Activated CD4-positive, alpha-beta T cell treated with anti-CD3 and anti-CD28 coated beads, Interleukin-2, Interleukin-6, amounts not matched to agents 100 ng/mL and 50 ng/mL, durations not matched to agents 16 hours and 8 hours (primary cell): ENCODE data around the gene USP14.
"Not testable (repeated sequence)": the region's sequence is repeated elsewhere in the genome, so short reads cannot be mapped to it uniquely, and the experiment has no call there.

ENCODE experiments used
- DNase-seq: peaks from one replicate; pipeline ENCODE4 v3.0.0-alpha.2; 2020

The USP14 gene

GRCh38 chr18:158128-159036, at the start of gene USP14:
Gene USP14, plus strand, starts transcription at chr18:158557. Its CDS starts 142 bp downstream, at chr18:158699.
- DNase-seq, result peak; percentile 98

DNA sequence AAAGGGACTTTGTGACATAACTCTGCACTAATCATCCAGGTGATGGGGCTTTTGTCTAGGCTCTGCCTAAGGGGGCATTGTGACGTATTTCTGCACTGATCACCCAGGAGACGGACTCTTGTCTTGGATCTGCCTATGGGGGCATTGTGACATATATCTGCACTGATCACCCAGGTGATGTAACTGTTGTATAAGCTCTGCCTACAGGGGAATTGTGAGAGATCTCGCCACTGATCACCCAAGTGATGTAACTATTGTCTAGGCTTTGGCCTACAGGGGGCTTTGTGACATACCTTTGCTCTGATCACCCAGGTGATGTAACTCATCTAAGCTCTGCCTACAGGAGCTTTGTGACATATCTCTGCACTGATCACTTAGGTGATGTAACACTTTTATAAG, 49.7 kb upstream of the USP14 start:
- not testable (repeated sequence) for DNase-seq

GRCh38 chr18:109130-109921, 49.0 kb upstream of the USP14 start:
- peak; percentile 70 for DNase-seq

DNA sequence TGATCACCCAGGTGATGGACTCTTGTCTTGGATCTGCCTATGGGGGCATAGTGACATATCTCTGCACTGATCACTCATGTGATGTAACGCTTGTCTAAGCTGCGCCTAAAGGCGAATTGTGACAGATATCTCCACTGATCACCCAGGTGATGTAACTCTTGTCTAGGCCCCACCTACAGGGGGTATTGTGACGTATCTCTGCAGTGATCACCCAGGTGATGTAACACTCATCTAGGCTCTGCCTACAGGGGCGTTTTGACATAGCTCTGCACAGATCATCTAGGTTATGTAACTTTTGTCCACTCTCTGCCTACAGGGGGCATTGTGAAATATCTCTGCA, 48.5 kb upstream of the USP14 start:
- DNase-seq, result peak; percentile 30

DNA sequence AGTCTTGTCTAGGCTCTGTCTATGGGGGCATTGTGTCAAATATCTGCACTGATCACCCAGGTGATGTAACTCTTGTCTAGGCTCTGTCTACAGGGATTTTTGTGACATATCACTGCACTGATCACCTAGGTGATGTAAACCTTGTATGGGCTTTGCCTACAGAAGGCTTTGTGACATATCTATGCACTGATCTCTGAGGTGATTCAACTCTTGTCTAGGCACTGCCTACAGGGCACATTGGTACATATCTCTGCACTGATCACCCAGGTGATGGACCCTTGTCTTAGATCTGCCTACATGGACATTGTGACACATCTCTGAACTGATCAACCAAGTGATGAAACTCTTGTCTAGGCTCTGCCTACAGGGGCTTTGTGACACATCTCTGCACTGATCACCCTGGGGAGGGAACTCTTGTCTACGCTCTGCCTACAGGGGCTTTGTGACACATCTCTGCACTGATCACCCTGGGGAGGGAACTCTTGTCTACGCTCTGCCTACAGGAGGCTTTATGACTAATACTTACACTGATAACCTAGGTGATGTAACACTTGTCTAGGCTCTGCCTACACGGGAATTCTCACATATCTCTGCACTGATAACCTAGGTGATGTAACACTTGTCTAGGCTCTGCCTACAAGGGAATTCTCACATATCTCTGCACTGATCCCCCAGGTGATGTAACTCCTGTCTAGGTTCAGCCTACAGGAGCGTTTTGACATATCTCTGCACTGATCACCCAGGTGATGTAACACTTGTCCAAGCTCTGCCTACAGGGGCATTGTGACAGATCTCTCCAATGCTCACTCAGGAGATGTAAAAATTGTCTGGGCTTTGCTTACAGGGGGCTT, 47.8 kb upstream of the USP14 start:
- peak; percentile 54 for DNase-seq

GRCh38 chr18:111306-112014, 46.9 kb upstream of the USP14 start:
- DNase-seq, result peak; percentile 71

DNA sequence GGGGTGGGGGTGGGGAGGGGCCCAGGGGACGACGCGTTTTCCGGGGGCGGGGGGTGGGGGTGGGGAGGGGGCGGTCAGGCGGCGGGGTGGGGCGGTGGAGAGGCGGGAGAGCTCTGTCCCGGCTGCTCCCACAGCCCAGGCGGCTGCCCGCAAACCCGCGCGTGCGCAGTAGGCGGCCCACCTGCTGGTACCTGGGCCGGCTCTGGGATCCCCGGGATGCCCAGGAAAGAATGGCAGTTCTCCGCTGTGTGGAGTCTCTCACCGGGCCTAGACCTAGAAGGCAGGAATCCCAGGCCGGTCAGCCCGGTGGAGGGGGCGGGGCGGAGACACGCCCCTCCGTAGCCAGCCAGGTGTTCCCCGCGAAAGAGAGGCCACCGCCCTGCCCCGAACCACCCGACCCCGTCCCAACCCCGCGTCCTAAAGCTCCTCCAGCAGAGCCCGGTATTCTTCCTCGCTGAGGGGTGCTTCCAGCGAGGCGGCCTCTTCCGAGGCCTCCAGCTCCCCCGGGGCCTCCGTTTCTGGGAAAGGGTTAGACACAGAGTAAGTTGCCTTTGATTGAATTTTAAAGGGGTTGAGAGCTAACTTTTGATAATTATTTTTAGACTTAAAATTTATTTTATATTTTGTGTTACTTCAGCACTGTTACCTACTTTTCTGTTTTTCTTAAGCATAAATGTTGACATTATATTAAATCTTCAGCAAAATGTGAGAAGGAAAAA, 46.2 kb upstream of the USP14 start:
- peak; percentile 28 for DNase-seq

DNA sequence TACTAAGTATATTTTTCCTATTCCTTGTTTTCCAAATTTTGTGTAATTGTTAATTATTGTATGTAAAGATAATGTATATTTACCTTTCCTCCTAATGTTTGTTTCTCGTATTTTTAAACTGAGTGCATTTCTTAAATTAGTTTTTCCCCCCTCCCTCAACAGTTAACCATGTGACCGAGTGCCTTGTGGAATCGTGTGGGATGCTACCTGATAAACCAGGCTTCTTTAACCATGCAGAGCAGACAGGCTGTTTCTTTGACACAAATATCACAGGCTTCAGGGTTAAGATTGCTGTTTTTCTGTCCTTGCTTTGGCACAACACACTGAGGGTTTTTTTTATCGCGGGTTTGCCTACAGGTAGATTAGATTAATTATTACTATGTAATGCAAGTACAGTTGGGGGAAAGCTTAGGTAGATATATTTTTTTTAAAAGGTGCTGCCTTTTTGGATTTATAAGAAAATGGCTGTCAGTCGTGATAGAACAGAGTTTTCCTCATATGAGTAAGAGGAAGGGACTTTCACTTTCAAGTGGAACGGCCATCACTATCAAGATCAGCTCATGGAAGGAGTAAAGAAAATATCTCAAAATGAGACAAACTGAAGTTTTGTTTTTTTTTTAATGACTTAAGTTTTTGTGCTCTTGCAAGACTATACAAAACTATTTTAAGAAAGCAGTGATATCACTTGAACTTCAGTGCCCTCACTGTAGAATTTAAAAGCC, 37.7 kb upstream of the USP14 start:
- DNase-seq, result peak; percentile 35

GRCh38 chr18:135045-135444, 23.3 kb upstream of the USP14 start:
- DNase-seq, result no peak

- DNase-seq, result peak; percentile 25
Observed at GRCh38 chr18:136433-136832, 21.9 kb upstream of the USP14 start.

DNA sequence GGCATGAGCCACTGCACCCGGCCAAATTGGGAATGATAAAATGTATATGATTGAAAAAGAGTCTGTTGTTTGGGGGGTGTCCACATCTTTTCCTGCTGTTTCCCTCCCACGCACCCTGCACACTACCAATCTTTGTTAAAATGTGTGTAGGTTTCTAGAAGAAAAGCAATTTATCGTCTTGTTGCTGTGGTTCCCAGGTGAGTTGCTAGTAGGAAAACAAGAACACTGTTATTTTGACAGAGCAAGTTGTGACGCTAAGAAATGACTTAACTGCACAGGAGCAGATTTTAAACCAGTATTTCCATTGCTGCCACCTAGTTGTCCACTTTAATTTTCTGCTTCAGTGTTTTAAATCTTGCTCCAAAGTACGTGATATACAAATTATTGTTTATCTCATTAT, 21.0 kb upstream of the USP14 start:
- DNase-seq, result no peak

- DNase-seq, result no peak
Observed at GRCh38 chr18:140670-141266, 17.6 kb upstream of the USP14 start.

- not testable (repeated sequence) for DNase-seq
Observed at GRCh38 chr18:142624-143296, 15.6 kb upstream of the USP14 start.

DNA sequence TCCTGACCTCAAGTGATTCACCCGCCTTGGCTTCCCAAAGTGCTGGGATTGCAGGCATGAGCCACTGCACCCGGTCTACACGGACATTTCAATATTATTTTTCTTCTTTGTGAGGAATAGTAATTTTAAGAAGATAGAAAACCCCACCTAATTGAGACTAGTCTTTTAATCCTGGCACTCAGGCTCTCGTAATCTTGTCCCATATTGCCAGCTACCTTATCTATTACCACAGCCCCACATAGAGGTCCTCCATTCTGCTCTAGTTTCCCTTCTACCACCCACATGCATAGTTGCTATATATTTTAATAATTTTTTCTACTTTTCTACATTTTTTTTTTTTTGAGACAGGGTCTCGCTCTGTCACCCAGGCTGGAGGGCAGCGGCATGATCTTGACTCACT, 9.5 kb upstream of the USP14 start:
- DNase-seq, result no peak

DNA sequence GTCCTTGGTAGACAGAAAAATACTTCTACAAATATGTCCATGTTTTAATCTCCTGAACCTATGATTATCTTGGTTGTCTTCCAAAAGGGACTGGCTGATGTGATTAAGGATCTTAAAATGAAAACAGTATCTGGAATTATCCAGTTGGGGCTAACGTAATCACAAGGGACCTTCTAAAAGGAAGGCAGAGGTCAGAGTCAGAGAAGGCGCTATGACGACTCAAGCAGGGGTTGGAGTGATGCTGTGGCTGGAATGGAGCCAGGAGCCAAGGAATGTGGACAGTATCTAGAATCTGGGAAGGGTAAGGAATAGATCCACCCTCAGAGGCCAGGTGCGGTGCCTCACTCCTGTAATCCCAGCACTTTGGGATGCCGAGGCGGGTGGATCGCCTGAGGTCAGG, 4.2 kb upstream of the USP14 start:
- no peak for DNase-seq

- no peak for DNase-seq
Observed at GRCh38 chr18:155688-156087, 2.7 kb upstream of the USP14 start.

DNA sequence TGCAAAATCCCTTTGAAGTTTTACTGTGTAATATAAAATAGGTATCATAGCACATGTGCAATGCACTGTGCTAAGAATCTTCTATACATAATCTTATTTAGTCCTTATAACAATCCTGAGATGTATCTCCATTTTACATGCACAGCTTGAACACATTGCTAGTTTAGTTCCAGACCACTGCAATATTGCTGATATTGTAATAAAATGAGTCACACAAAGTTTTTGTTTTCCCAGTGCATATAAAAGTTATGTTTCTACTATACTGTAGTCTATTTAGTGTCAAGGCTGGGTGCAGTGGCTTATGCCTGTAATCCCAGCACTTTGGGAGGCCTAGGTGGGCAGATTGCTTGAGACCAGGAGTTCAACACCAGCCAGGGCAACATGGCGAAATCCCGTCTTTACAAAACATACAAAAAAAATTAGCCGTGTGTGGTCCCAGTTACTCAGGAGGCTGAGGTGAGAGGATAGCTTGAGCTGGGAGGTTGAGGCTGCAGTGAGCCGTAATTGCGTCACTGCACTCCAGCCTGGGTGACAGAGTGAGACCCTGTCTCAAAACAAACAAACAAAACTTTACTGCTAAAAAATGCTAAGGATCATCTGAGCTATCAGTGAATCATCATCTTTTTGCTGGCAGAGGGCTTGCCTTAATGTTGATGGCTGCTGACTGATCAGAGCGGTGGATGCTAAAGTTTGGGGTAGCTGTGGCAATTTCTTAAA, 1.7 kb upstream of the USP14 start:
- no peak for DNase-seq

GRCh38 chr18:159037-159652, 788 bp downstream of the USP14 start:
- DNase-seq, result peak; percentile 17

GRCh38 chr18:159933-160332, 1.6 kb downstream of the USP14 start:
- no peak for DNase-seq
